ENCODE results near the gene GPR152. TPM values are rescaled to one million over a fixed set of nuclear protein-coding genes. Genes with fewer than 3 reads are reported as not detected.

Gene GPR152
- total RNA-seq, 1 donor from 2014 or later: not detected

GRCh38 chr11:67435727-67436458 lies 16.6 kb downstream of the GPR152 start:
- peaks cover 24% of the 10 kb centered on the region for H3K27me3 Mint-ChIP-seq (ENCODE audit: unreplicated experiment)
- H3K4me1 Mint-ChIP-seq (ENCODE audit: unreplicated experiment): peaks cover 9% of the 10 kb centered on the region
- peak overlapping the region; percentile 74 for H3K27ac Mint-ChIP-seq (ENCODE audit: unreplicated experiment)
- no peak for TF ChIP-seq CTCF (IDR thresholded peaks at IDR 0.05; ENCODE audit: unreplicated experiment)
- H3K36me3 Mint-ChIP-seq (ENCODE audit: low read depth, unreplicated experiment): peaks cover 22% of the 10 kb centered on the region
- no peaks in the 10 kb centered on the region for H3K9me3 Mint-ChIP-seq (ENCODE audit: unreplicated experiment)
- no peak for DNase-seq (ENCODE audit: low spot score)
- no peak overlapping the region for H3K4me3 Mint-ChIP-seq (ENCODE audit: unreplicated experiment)

- Mint-ChIP-seq H3K9me3 (ENCODE audit: unreplicated experiment) (no peaks in the 10 kb centered on the region), H3K4me3 (ENCODE audit: unreplicated experiment) (no peak overlapping the region), H3K4me1 (ENCODE audit: unreplicated experiment) (peaks cover 9% of the 10 kb centered on the region), H3K27ac (ENCODE audit: unreplicated experiment) (no peak overlapping the region), H3K36me3 (ENCODE audit: low read depth, unreplicated experiment) (peaks cover 25% of the 10 kb centered on the region), H3K27me3 (ENCODE audit: unreplicated experiment) (peaks cover 24% of the 10 kb centered on the region)
- no peak for DNase-seq (ENCODE audit: low spot score)
- no peak for TF ChIP-seq CTCF (IDR thresholded peaks at IDR 0.05; ENCODE audit: unreplicated experiment)
Measured at GRCh38 chr11:67435031-67435726, 17.4 kb downstream of the GPR152 start.

- DNase-seq (ENCODE audit: low spot score): no peak
- H3K9me3 Mint-ChIP-seq (ENCODE audit: unreplicated experiment): no peaks in the 10 kb centered on the region
- peaks cover 23% of the 10 kb centered on the region for H3K36me3 Mint-ChIP-seq (ENCODE audit: low read depth, unreplicated experiment)
- TF ChIP-seq CTCF (IDR thresholded peaks at IDR 0.05; ENCODE audit: unreplicated experiment): no peak
- H3K27me3 Mint-ChIP-seq (ENCODE audit: unreplicated experiment): peaks cover 17% of the 10 kb centered on the region
- H3K4me3 Mint-ChIP-seq (ENCODE audit: unreplicated experiment): no peak overlapping the region
- peaks cover 8% of the 10 kb centered on the region for H3K4me1 Mint-ChIP-seq (ENCODE audit: unreplicated experiment)
- H3K27ac Mint-ChIP-seq (ENCODE audit: unreplicated experiment): no peak overlapping the region
Measured at GRCh38 chr11:67434395-67434881, 18.1 kb downstream of the GPR152 start.

- DNase-seq (ENCODE audit: low spot score): no peak
- H3K4me1 Mint-ChIP-seq (ENCODE audit: unreplicated experiment): peaks cover 4% of the 10 kb centered on the region
- H3K27me3 Mint-ChIP-seq (ENCODE audit: unreplicated experiment): peaks cover 10% of the 10 kb centered on the region
- no peak for TF ChIP-seq CTCF (IDR thresholded peaks at IDR 0.05; ENCODE audit: unreplicated experiment)
- H3K27ac Mint-ChIP-seq (ENCODE audit: unreplicated experiment): peak overlapping the region; percentile 36
- H3K4me3 Mint-ChIP-seq (ENCODE audit: unreplicated experiment): no peak overlapping the region
- H3K36me3 Mint-ChIP-seq (ENCODE audit: low read depth, unreplicated experiment): peaks cover 17% of the 10 kb centered on the region
- no peaks in the 10 kb centered on the region for H3K9me3 Mint-ChIP-seq (ENCODE audit: unreplicated experiment)
Measured at GRCh38 chr11:67433536-67434394, 18.8 kb downstream of the GPR152 start.
